PFSK-1 (cell line): ENCODE measurements around the gene ABCA8.

ENCODE experiments used
- FOXP2 ChIP-seq: optimal IDR thresholded peaks from 2 replicates; pipeline ENCODE3; 2011; ENCODE audit warnings: borderline replicate concordance, control low read depth, inconsistent platforms; ENCODE audit not compliant: insufficient read depth; ENCODE audit errors: extremely low read length, extremely low read depth
- POLR2AphosphoS5 ChIP-seq: IDR thresholded peaks from 2 replicates; pipeline ENCODE4 v1.6.1; 2012; ENCODE audit warnings: low read depth, mild to moderate bottlenecking, control low read depth, low read length, moderate library complexity
- SIN3A ChIP-seq: IDR thresholded peaks from 2 replicates; pipeline ENCODE4 v1.6.1; 2012; ENCODE audit warnings: mild to moderate bottlenecking, low read length, moderate library complexity, borderline replicate concordance; ENCODE audit not compliant: insufficient read depth
- TAF1 ChIP-seq: IDR thresholded peaks from 2 replicates; pipeline ENCODE4 v1.6.1; 2012; ENCODE audit warnings: low read length, control low read depth, borderline replicate concordance; ENCODE audit not compliant: insufficient read depth
- TF ChIP-seq, protein P1 (sequence below), 2 experiments: IDR thresholded peaks; 2 replicates each; pipeline versions ENCODE4 v1.6.1 to v1.8.0; 2011 to 2012; ENCODE audit warnings: low read depth in 2 of 2, low read length in 2 of 2, control low read depth in 1 of 2, inconsistent platforms in 1 of 2, mild to moderate bottlenecking in 1 of 2, moderate library complexity in 1 of 2; ENCODE audit not compliant: insufficient read depth in 1 of 2

The ABCA8 gene

GRCh38 chr17:68870161-68870826 is 84.9 kb downstream of the ABCA8 start:
- no peak for TF ChIP-seq TAF1
- TF ChIP-seq POLR2AphosphoS5, result no peak
- TF ChIP-seq, protein P1, sequence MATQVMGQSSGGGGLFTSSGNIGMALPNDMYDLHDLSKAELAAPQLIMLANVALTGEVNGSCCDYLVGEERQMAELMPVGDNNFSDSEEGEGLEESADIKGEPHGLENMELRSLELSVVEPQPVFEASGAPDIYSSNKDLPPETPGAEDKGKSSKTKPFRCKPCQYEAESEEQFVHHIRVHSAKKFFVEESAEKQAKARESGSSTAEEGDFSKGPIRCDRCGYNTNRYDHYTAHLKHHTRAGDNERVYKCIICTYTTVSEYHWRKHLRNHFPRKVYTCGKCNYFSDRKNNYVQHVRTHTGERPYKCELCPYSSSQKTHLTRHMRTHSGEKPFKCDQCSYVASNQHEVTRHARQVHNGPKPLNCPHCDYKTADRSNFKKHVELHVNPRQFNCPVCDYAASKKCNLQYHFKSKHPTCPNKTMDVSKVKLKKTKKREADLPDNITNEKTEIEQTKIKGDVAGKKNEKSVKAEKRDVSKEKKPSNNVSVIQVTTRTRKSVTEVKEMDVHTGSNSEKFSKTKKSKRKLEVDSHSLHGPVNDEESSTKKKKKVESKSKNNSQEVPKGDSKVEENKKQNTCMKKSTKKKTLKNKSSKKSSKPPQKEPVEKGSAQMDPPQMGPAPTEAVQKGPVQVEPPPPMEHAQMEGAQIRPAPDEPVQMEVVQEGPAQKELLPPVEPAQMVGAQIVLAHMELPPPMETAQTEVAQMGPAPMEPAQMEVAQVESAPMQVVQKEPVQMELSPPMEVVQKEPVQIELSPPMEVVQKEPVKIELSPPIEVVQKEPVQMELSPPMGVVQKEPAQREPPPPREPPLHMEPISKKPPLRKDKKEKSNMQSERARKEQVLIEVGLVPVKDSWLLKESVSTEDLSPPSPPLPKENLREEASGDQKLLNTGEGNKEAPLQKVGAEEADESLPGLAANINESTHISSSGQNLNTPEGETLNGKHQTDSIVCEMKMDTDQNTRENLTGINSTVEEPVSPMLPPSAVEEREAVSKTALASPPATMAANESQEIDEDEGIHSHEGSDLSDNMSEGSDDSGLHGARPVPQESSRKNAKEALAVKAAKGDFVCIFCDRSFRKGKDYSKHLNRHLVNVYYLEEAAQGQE (IDR thresholded peaks at IDR 0.05; ENCODE audit: insufficient read depth in 1 of 2, low read depth in 2 of 2, low read length in 2 of 2), result no peak
- TF ChIP-seq FOXP2, result no peak

DNA sequence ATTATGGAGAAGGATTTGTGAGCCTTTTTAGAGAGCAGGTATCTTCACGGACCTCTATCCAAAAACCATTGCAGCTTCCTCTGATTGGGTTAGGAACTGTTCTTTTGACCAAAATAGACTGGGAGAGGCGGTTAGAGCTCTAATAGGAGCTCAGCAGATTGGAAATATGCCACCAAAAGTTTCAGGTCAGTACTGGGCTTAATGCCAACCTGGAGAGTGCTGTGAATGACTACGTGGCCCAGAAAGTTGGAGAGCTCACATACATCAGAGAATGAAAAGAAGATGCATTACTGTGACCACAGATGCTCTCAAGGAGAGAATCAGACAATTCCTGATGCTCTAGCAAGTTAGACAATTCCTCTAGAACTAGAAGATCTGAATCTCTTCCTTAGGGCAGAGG is 86.5 kb downstream of the ABCA8 start:
- TF ChIP-seq FOXP2, result no peak
- no peak for TF ChIP-seq POLR2AphosphoS5
- no peak for TF ChIP-seq TAF1
- TF ChIP-seq, protein P1 (IDR thresholded peaks at IDR 0.05; ENCODE audit: insufficient read depth in 1 of 2, low read depth in 2 of 2, low read length in 2 of 2), result no peak
- TF ChIP-seq SIN3A, result no peak

DNA sequence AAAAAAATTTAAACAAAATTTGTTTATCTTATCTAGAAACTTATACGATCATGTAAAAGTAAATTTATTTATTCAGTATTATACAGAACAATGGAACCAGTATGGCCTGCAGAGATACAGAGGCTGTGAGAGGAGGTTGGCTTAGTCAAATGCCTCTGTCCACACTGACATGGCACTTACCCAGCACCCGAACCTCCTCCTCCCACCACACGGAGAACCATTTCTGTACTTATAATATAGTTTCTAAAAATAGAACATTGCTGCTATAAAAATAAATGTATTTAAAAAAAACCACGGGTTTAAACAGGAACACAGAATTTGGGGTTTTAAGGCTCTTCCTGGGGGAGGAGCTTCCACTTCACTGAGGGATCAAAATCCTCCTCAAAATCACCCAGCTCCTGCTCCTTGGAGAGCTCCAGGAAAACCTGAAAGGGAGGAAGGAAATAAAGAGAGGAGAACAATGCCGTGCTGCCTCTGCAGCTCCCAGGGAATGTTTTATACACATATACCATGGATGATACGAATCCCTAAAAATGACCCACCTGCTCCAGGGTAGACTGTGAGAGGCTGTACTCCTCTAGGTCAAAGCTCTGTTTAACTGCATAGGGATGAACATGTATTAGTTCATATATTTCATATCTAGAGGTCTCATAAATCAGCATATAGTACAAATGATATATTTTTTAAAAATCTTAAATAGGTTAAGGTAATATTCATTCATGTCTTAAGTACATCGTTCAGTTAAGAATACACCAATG is 87.3 kb downstream of the ABCA8 start:
- TF ChIP-seq POLR2AphosphoS5, result no peak
- TF ChIP-seq, protein P1 (IDR thresholded peaks at IDR 0.05; ENCODE audit: insufficient read depth in 1 of 2, low read depth in 2 of 2, low read length in 2 of 2), result no peak
- TF ChIP-seq TAF1, result no peak
- TF ChIP-seq SIN3A, result no peak
- no peak for TF ChIP-seq FOXP2

DNA sequence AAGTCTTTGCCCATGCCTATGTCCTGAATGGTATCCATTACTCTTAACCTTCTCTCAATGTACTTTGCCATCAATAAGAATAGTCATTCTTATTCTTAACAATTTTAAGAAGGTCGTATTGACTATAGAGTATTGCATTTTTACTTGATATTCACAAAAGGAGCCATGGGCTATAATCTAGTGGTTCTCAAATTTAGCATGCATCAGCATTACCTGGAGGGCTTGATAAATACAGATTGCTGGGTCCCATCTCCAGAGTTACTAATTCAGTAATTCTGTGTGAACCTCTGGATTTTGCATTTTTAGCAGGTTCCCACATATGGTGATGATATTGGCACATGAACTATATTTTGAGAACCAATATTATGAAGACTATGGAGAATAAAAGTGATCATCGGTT is 89.6 kb downstream of the ABCA8 start:
- TF ChIP-seq POLR2AphosphoS5 (no peak), SIN3A (no peak), FOXP2 (no peak), TAF1 (no peak)
- TF ChIP-seq, protein P1 (IDR thresholded peaks at IDR 0.05; ENCODE audit: insufficient read depth in 1 of 2, low read depth in 2 of 2, low read length in 2 of 2), result no peak
